Upper lobe of left lung (tissue), 4 donors: Measurements from ENCODE around the gene ZNF662.

Experiments
- CTCF ChIP-seq, 6 experiments: fragments of 450-650 bp in 4 of 6; fragments of 200-600 bp in 2 of 6; sonication (generic) in 2 of 6; IDR thresholded peaks; one replicate each; pipeline ENCODE4 v1.5.1; 2016 to 2019; ENCODE audit warnings: antibody characterized with exemption in 6 of 6
- EP300 ChIP-seq, 4 donors: sonication (generic); formaldehyde crosslinking; IDR thresholded peaks; one replicate each; pipeline ENCODE4 v1.5.1; 2017; ENCODE audit warnings: antibody characterized with exemption in 4 of 4, control low read depth in 2 of 4
- POLR2A ChIP-seq, 4 donors: fragments of 450-650 bp; IDR thresholded peaks; one replicate each; pipeline ENCODE4 v1.5.1; 2016 to 2017; ENCODE audit warnings: antibody characterized with exemption in 4 of 4, mild to moderate bottlenecking in 2 of 4

- no peak for TF ChIP-seq EP300 (IDR thresholded peaks at IDR 0.05)
- no peak for TF ChIP-seq CTCF (IDR thresholded peaks at IDR 0.05)
- TF ChIP-seq POLR2A (IDR thresholded peaks at IDR 0.05): no peak
These were observed 31.2 kb upstream of the ZNF662 start for GRCh38 chr3:42874749-42875148.
